ENCODE data around the gene TM9SF1.

GRCh38 chr14:24177891-24178290 is 17.4 kb downstream of the TM9SF1 start:
- no peak for TF ChIP-seq CTCF (IDR thresholded peaks at IDR 0.05)
- TF ChIP-seq POLR2A (IDR thresholded peaks at IDR 0.05; ENCODE audit: low read depth) = no peak
- no peak for TF ChIP-seq POLR2AphosphoS5 (IDR thresholded peaks at IDR 0.05)
- TF ChIP-seq EP300 (IDR thresholded peaks at IDR 0.05) = no peak

Data from esophagus muscularis mucosa (tissue), 4 donors.